ENCODE results near the gene IGF2BP1.
A peak's percentile ranks its signal among the peaks of the same experiment; 100 is the strongest.

The IGF2BP1 gene

GRCh38 chr17:48997103-48997826 is at the start of gene IGF2BP1:
IGF2BP1 (plus strand) TSS chr17:48997385; CDS start chr17:48997746, 361 bp downstream.
- DNase-seq = no peak

- no peak for DNase-seq
These were observed 45.6 kb upstream of the IGF2BP1 start for GRCh38 chr17:48951572-48951971.

GRCh38 chr17:48952904-48953303 is 44.3 kb upstream of the IGF2BP1 start:
- no peak for DNase-seq

GRCh38 chr17:48954300-48954755 is 42.9 kb upstream of the IGF2BP1 start:
- no peak for DNase-seq

GRCh38 chr17:48960834-48961515 is 36.2 kb upstream of the IGF2BP1 start:
- no peak for DNase-seq

- DNase-seq = no peak
These were observed 35.5 kb upstream of the IGF2BP1 start for GRCh38 chr17:48961516-48962233.

GRCh38 chr17:48970224-48970623 is 27.0 kb upstream of the IGF2BP1 start:
- peak; percentile 8 for DNase-seq

GRCh38 chr17:48970865-48971687 is 26.1 kb upstream of the IGF2BP1 start:
- no peak for DNase-seq

- DNase-seq = no peak
These were observed 24.5 kb upstream of the IGF2BP1 start for GRCh38 chr17:48972749-48973097.

- DNase-seq = no peak
These were observed 23.4 kb upstream of the IGF2BP1 start for GRCh38 chr17:48973806-48974205.

GRCh38 chr17:48981927-48982539 is 15.2 kb upstream of the IGF2BP1 start:
- DNase-seq = no peak

GRCh38 chr17:48985436-48986245 is 11.5 kb upstream of the IGF2BP1 start:
- no peak for DNase-seq

GRCh38 chr17:48989100-48989499 is 8.1 kb upstream of the IGF2BP1 start:
- DNase-seq = no peak

GRCh38 chr17:48990882-48991357 is 6.3 kb upstream of the IGF2BP1 start:
- no peak for DNase-seq

GRCh38 chr17:48992444-48992843 is 4.7 kb upstream of the IGF2BP1 start:
- DNase-seq = no peak

- no peak for DNase-seq
These were observed 3.9 kb upstream of the IGF2BP1 start for GRCh38 chr17:48993305-48993704.

- DNase-seq = no peak
These were observed 3.2 kb upstream of the IGF2BP1 start for GRCh38 chr17:48993951-48994350.

- DNase-seq = no peak
These were observed 2.5 kb upstream of the IGF2BP1 start for GRCh38 chr17:48994549-48995303.

GRCh38 chr17:48995304-48995973 is 1.7 kb upstream of the IGF2BP1 start:
- DNase-seq = no peak

All from NCI-H446 treated with DMSO at 0.1 percent for 48 hours (cell line).